HepG2 (cell line): ENCODE data around the gene GRIN2D. TPM values are rescaled to one million over a fixed set of nuclear protein-coding genes. Genes with fewer than 3 reads are reported as not detected.
A peak's percentile ranks its signal among the peaks of the same experiment; 100 is the strongest.

Experiments used
- DBP ChIP-seq: sonication (generic); formaldehyde crosslinking; IDR thresholded peaks from 2 replicates; pipeline ENCODE4 v1.4.0; 2020; ENCODE audit warnings: missing genetic modification reagents; ENCODE audit errors: not compliant biosample characterization
- FOXO1 ChIP-seq: sonication (generic); formaldehyde crosslinking; IDR thresholded peaks from 2 replicates; pipeline ENCODE4 v1.4.0; 2020; ENCODE audit warnings: missing genetic modification reagents
- GZF1 ChIP-seq: sonication (generic); formaldehyde crosslinking; IDR thresholded peaks from 2 replicates; pipeline ENCODE4 v1.5.1; 2020; ENCODE audit warnings: mild to moderate bottlenecking, missing genetic modification reagents
- HCFC1 ChIP-seq: fragments of 150-350 bp; IDR thresholded peaks from 2 replicates; pipeline ENCODE4 v1.6.1; 2014; ENCODE audit warnings: low read depth, low read length
- HDAC2 ChIP-seq: sonication (generic); formaldehyde crosslinking; IDR thresholded peaks from 2 replicates; pipeline ENCODE4 v1.4.0; 2020; ENCODE audit warnings: missing genetic modification reagents
- IRF2 ChIP-seq: IDR thresholded peaks from 2 replicates; pipeline ENCODE4 v1.6.1; 2018; ENCODE audit warnings: missing genetic modification reagents, missing compliant biosample characterization
- KDM1A ChIP-seq: IDR thresholded peaks from 2 replicates; pipeline ENCODE4 v1.6.1; 2016; ENCODE audit warnings: missing compliant biosample characterization
- KDM2A ChIP-seq: sonication (generic); formaldehyde crosslinking; IDR thresholded peaks from 2 replicates; pipeline ENCODE4 v1.4.0; 2020; ENCODE audit warnings: low read depth, missing genetic modification reagents, borderline replicate concordance
- MIXL1 ChIP-seq: IDR thresholded peaks from 2 replicates; pipeline ENCODE4 v1.6.1; 2016
- NFKB2 ChIP-seq: sonication (generic); formaldehyde crosslinking; IDR thresholded peaks from 2 replicates; pipeline ENCODE4 v1.4.0; 2020; ENCODE audit warnings: missing genetic modification reagents, borderline replicate concordance
- PAF1 ChIP-seq: IDR thresholded peaks from 2 replicates; pipeline ENCODE4 v1.6.1; 2016; ENCODE audit warnings: missing genetic modification reagents, missing compliant biosample characterization
- POLR2G ChIP-seq: fragments of 200-400 bp; formaldehyde crosslinking; IDR thresholded peaks from 2 replicates; pipeline ENCODE4 v1.6.1; 2018; ENCODE audit warnings: mild to moderate bottlenecking, low read depth, low read length, moderate library complexity
- SATB2 ChIP-seq: sonication (generic); formaldehyde crosslinking; IDR thresholded peaks from 2 replicates; pipeline ENCODE4 v1.5.0; 2020; ENCODE audit warnings: missing genetic modification reagents
- SIX1 ChIP-seq: sonication (generic); formaldehyde crosslinking; IDR thresholded peaks from 2 replicates; pipeline ENCODE4 v1.4.0; 2020; ENCODE audit warnings: missing genetic modification reagents, borderline replicate concordance
- TFDP2 ChIP-seq: sonication (generic); formaldehyde crosslinking; IDR thresholded peaks from 2 replicates; pipeline ENCODE4 v1.4.0; 2020; ENCODE audit warnings: missing genetic modification reagents
- YEATS2 ChIP-seq: sonication (generic); formaldehyde crosslinking; IDR thresholded peaks from 2 replicates; pipeline ENCODE4 v1.4.0; 2020; ENCODE audit warnings: missing genetic modification reagents, borderline replicate concordance
- ZBED4 ChIP-seq: sonication (generic); formaldehyde crosslinking; IDR thresholded peaks from 2 replicates; pipeline ENCODE4 v1.4.0; 2020; ENCODE audit warnings: missing genetic modification reagents, borderline replicate concordance
- ZBTB37 ChIP-seq: sonication (generic); formaldehyde crosslinking; IDR thresholded peaks from 2 replicates; pipeline ENCODE4 v1.4.0; 2020; ENCODE audit warnings: mild to moderate bottlenecking, missing genetic modification reagents
- ZNF619 ChIP-seq: sonication (generic); formaldehyde crosslinking; IDR thresholded peaks from 2 replicates; pipeline ENCODE4 v1.4.0; 2020; ENCODE audit warnings: mild to moderate bottlenecking, missing genetic modification reagents
- ZNF672 ChIP-seq: sonication (generic); formaldehyde crosslinking; IDR thresholded peaks from 2 replicates; pipeline ENCODE4 v1.8.1; 2022; ENCODE audit warnings: missing genetic modification reagents
- ZNF703 ChIP-seq: sonication (generic); formaldehyde crosslinking; IDR thresholded peaks from 2 replicates; pipeline ENCODE4 v1.5.1; 2020; ENCODE audit warnings: missing genetic modification reagents, mild to moderate bottlenecking, moderate library complexity, borderline replicate concordance
- polyA plus RNA-seq, 8 experiments: library from polyadenylated mRNA; depleted of rRNA in 3 of 8; stranded (reverse) in 7 of 8; unstranded in 1 of 8; fragments of >200 nt; fragmentation: Illumina TruSeq in 4 of 8; extraction: Trizol in 4 of 8; gene quantifications; 2 replicates each; pipeline versions ENCODE4 v1.2.1 to v1.2.3, GENCODE V29; 2011 to 2016; ENCODE audit warnings: low read depth in 4 of 8, missing spikeins in 1 of 8, mixed read lengths in 1 of 8; ENCODE audit not compliant: insufficient read depth in 1 of 8
- total RNA-seq, 5 experiments: library from RNA; depleted of rRNA; stranded (reverse); fragments of >200 nt; fragmentation: Illumina TruSeq; extraction: Trizol; gene quantifications; 2 replicates each; pipeline ENCODE4 v1.2.3, GENCODE V29; 2016; ENCODE audit warnings: low read depth in 1 of 5

The GRIN2D gene
- total and polyA plus RNA-seq, 2 of the 13 experiments (the other 11 are each of a cell fraction or from before 2014, with no cell fraction given), result 0.02 to 0.13 TPM

- TF ChIP-seq TFDP2 (CRISPR knock-in tag) (peak; percentile 71), KDM1A (CRISPR knock-in tag) (no peak), SATB2 (CRISPR knock-in tag) (no peak), POLR2G (peak; percentile 83), IRF2 (CRISPR knock-in tag) (peak; percentile 87), NFKB2 (no peak), GZF1 (CRISPR knock-in tag) (no peak), DBP (no peak), ZNF703 (no peak), PAF1 (no peak), ZNF672 (CRISPR knock-in tag) (no peak), HCFC1 (peak; percentile 99), FOXO1 (CRISPR knock-in tag) (no peak), ZNF619 (no peak), MIXL1 (CRISPR knock-in tag) (0 out of 2 replicates have a peak, but pooled peaks have one; percentile 19), ZBTB37 (CRISPR knock-in tag) (no peak), YEATS2 (CRISPR knock-in tag) (peak; percentile 67), ZBED4 (CRISPR knock-in tag) (peak; percentile 74), HDAC2 (peak; percentile 14; the same call in 1 of the 2 replicates), SIX1 (CRISPR knock-in tag) (no peak), KDM2A (peak; percentile 25; the same call in 1 of the 2 replicates)
Measured at GRCh38 chr19:48362716-48363499, 30.6 kb upstream of the GRIN2D start (continued).
